SU-DHL-6 (cell line): ENCODE data around the gene KCNK16.
A peak's percentile ranks its signal among the peaks of the same experiment; 100 is the strongest.

Experiments
- H2AFZ ChIP-seq: fragments of 200-600 bp; sonication (generic); 2 replicates; pipeline ENCODE4 v1.6.1; 2014; ENCODE audit warnings: low read depth, mild to moderate bottlenecking, moderate library complexity, mixed read lengths, antibody characterized with exemption, low read length; ENCODE audit not compliant: severe bottlenecking
- H3F3A ChIP-seq: fragments of 200-600 bp; shearing (Covaris generic); 2 replicates; pipeline ENCODE4 v1.6.0; 2016; ENCODE audit warnings: antibody characterized with exemption, mild to moderate bottlenecking; ENCODE audit not compliant: insufficient read depth
- H3K27ac ChIP-seq: fragments of 200-600 bp; sonication (generic); 2 replicates; pipeline ENCODE4 v1.5.1; 2016; ENCODE audit warnings: low read depth, mild to moderate bottlenecking, low read length, moderate library complexity, mixed read lengths
- H3K27me3 ChIP-seq: fragments of 200-600 bp; sonication (generic), shearing (Covaris generic); 2 replicates; pipeline ENCODE4 v1.6.0; 2014; ENCODE audit warnings: mild to moderate bottlenecking, low read length
- H3K36me3 ChIP-seq: fragments of 200-600 bp; sonication (generic); 2 replicates; pipeline ENCODE4 v1.6.1; 2014; ENCODE audit warnings: mild to moderate bottlenecking, low read length, mixed read lengths
- H3K4me2 ChIP-seq: fragments of 300-600, 200-600 bp; shearing (Covaris generic), sonication (generic); 2 replicates; pipeline ENCODE4 v1.6.0; 2014; ENCODE audit warnings: low read length, low read depth, mild to moderate bottlenecking; ENCODE audit not compliant: poor library complexity, severe bottlenecking
- H3K4me3 ChIP-seq: fragments of 200-600 bp; sonication (generic); 2 replicates; pipeline ENCODE4 v1.5.1; 2014; ENCODE audit warnings: antibody characterized with exemption, low read length, mild to moderate bottlenecking, mixed read lengths; ENCODE audit not compliant: insufficient read depth, poor library complexity, severe bottlenecking
- H3K79me2 ChIP-seq: fragments of 200-600 bp; sonication (generic); 2 replicates; pipeline ENCODE4 v1.6.1; 2014; ENCODE audit warnings: mild to moderate bottlenecking, low read length, moderate library complexity; ENCODE audit not compliant: insufficient read depth
- H3K9ac ChIP-seq: fragments of 200-600 bp; sonication (generic); 2 replicates; pipeline ENCODE4 v1.7.0; 2014; ENCODE audit warnings: mild to moderate bottlenecking, low read length
- H3K9me2 ChIP-seq: fragments of 200-600 bp; sonication (generic); replicated peaks from 2 replicates; pipeline ENCODE4 v1.6.1; 2014; ENCODE audit warnings: low read length; ENCODE audit not compliant: insufficient read depth
- H3K9me3 ChIP-seq: fragments of 200-600 bp; sonication (generic); 2 replicates; pipeline ENCODE4 v1.6.1; 2014; ENCODE audit warnings: low read length, mixed read lengths; ENCODE audit not compliant: insufficient read depth
- H4K20me1 ChIP-seq: fragments of 200-600 bp; sonication (generic); 2 replicates; pipeline ENCODE4 v1.6.1; 2014; ENCODE audit warnings: low read depth, mild to moderate bottlenecking, antibody characterized with exemption, low read length, moderate library complexity, mixed read lengths
- EZH2phosphoT487 ChIP-seq: fragments of 200-600 bp; sonication (generic), shearing (Covaris generic); conservative IDR thresholded peaks from 2 replicates; pipeline ENCODE4 v1.6.1; 2018; ENCODE audit warnings: mild to moderate bottlenecking, antibody characterized with exemption, low read length, moderate library complexity, mixed read lengths
- TF ChIP-seq, protein P1 (sequence below): fragments of 200-600 bp; sonication (generic); IDR thresholded peaks from one replicate; pipeline ENCODE4 v1.5.1; 2017; ENCODE audit warnings: antibody characterized with exemption, mild to moderate bottlenecking, low read length, moderate library complexity; ENCODE audit not compliant: insufficient read depth, poor library complexity, severe bottlenecking

Gene KCNK16

GRCh38 chr6:39303425-39304153 lies 18.9 kb downstream of the KCNK16 start:
- no peaks in the 10 kb centered on the region for H3K36me3 ChIP-seq
- no peaks in the 10 kb centered on the region for H3K27me3 ChIP-seq
- no peaks in the 10 kb centered on the region for H4K20me1 ChIP-seq
- no peaks in the 10 kb centered on the region for H3K79me2 ChIP-seq
- TF ChIP-seq EZH2phosphoT487 = no peak
- TF ChIP-seq, protein P1, sequence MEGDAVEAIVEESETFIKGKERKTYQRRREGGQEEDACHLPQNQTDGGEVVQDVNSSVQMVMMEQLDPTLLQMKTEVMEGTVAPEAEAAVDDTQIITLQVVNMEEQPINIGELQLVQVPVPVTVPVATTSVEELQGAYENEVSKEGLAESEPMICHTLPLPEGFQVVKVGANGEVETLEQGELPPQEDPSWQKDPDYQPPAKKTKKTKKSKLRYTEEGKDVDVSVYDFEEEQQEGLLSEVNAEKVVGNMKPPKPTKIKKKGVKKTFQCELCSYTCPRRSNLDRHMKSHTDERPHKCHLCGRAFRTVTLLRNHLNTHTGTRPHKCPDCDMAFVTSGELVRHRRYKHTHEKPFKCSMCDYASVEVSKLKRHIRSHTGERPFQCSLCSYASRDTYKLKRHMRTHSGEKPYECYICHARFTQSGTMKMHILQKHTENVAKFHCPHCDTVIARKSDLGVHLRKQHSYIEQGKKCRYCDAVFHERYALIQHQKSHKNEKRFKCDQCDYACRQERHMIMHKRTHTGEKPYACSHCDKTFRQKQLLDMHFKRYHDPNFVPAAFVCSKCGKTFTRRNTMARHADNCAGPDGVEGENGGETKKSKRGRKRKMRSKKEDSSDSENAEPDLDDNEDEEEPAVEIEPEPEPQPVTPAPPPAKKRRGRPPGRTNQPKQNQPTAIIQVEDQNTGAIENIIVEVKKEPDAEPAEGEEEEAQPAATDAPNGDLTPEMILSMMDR = peak; percentile 36
- no peak overlapping the region for H3K27ac ChIP-seq
- H3K4me3 ChIP-seq = no peak overlapping the region
- no peak overlapping the region for H3K9ac ChIP-seq
- H2AFZ ChIP-seq = no peak overlapping the region
- H3F3A ChIP-seq = no peaks in the 10 kb centered on the region
- H3K9me2 ChIP-seq = no peaks in the 10 kb centered on the region
- H3K4me2 ChIP-seq = no peak overlapping the region
- H3K9me3 ChIP-seq = no peaks in the 10 kb centered on the region

GRCh38 chr6:39302669-39303424 lies 19.7 kb downstream of the KCNK16 start:
- H3K4me3 ChIP-seq = no peak overlapping the region
- H3F3A ChIP-seq = no peaks in the 10 kb centered on the region
- H2AFZ ChIP-seq = peak overlapping the region; percentile 84
- H3K27ac ChIP-seq = no peak overlapping the region
- no peaks in the 10 kb centered on the region for H3K79me2 ChIP-seq
- H3K27me3 ChIP-seq = no peaks in the 10 kb centered on the region
- no peaks in the 10 kb centered on the region for H4K20me1 ChIP-seq
- H3K36me3 ChIP-seq = no peaks in the 10 kb centered on the region
- H3K9ac ChIP-seq = no peak overlapping the region
- TF ChIP-seq, protein P1 = peak; percentile 94
- TF ChIP-seq EZH2phosphoT487 = no peak
- no peaks in the 10 kb centered on the region for H3K9me2 ChIP-seq
- H3K9me3 ChIP-seq = no peaks in the 10 kb centered on the region
- H3K4me2 ChIP-seq = peak overlapping the region; percentile 37

DNA sequence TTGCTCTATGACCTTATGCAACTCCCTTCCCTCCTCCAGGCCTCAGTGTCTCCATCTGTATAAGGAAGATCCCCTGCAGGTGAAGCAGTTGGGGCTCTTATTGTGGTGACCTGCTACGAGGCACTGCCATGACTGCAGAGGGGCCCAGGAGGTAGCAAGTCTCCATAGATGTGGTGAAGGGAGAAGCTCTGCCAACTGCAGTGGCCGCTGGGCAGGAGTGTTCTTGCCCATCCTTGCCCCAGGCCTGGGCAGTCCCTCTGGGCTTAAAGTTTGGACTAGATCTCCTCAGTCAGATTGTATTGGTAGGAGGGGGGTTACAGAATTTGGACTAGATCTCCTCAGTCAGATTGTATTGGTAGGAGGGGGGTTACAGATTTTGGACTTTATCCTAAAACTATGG lies 20.5 kb downstream of the KCNK16 start:
- H3K27me3 ChIP-seq = no peaks in the 10 kb centered on the region
- H3K36me3 ChIP-seq = no peaks in the 10 kb centered on the region

More for the DNA sequence above, 20.5 kb downstream of the KCNK16 start:
- Histone ChIP-seq H3K9me2 (no peaks in the 10 kb centered on the region), H4K20me1 (no peaks in the 10 kb centered on the region), H3K9me3 (no peaks in the 10 kb centered on the region), H3K4me2 (no peak overlapping the region), H2AFZ (no peak overlapping the region), H3K4me3 (no peak overlapping the region), H3K79me2 (no peaks in the 10 kb centered on the region), H3K9ac (no peak overlapping the region), H3F3A (no peaks in the 10 kb centered on the region), H3K27ac (no peak overlapping the region)
- TF ChIP-seq EZH2phosphoT487 = no peak
- TF ChIP-seq, protein P1 = no peak
